COLO829 (cell line): ENCODE results near the gene DNAJC10.
"Not testable (repeated sequence)": the region's sequence is repeated elsewhere in the genome, so short reads cannot be mapped to it uniquely, and the experiment has no call there.

Source experiments
- DNase-seq: peaks from one replicate; pipeline ENCODE4 v3.0.0; 2012; ENCODE audit warnings: low spot score

Gene DNAJC10, protein sequence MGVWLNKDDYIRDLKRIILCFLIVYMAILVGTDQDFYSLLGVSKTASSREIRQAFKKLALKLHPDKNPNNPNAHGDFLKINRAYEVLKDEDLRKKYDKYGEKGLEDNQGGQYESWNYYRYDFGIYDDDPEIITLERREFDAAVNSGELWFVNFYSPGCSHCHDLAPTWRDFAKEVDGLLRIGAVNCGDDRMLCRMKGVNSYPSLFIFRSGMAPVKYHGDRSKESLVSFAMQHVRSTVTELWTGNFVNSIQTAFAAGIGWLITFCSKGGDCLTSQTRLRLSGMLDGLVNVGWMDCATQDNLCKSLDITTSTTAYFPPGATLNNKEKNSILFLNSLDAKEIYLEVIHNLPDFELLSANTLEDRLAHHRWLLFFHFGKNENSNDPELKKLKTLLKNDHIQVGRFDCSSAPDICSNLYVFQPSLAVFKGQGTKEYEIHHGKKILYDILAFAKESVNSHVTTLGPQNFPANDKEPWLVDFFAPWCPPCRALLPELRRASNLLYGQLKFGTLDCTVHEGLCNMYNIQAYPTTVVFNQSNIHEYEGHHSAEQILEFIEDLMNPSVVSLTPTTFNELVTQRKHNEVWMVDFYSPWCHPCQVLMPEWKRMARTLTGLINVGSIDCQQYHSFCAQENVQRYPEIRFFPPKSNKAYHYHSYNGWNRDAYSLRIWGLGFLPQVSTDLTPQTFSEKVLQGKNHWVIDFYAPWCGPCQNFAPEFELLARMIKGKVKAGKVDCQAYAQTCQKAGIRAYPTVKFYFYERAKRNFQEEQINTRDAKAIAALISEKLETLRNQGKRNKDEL

DNA sequence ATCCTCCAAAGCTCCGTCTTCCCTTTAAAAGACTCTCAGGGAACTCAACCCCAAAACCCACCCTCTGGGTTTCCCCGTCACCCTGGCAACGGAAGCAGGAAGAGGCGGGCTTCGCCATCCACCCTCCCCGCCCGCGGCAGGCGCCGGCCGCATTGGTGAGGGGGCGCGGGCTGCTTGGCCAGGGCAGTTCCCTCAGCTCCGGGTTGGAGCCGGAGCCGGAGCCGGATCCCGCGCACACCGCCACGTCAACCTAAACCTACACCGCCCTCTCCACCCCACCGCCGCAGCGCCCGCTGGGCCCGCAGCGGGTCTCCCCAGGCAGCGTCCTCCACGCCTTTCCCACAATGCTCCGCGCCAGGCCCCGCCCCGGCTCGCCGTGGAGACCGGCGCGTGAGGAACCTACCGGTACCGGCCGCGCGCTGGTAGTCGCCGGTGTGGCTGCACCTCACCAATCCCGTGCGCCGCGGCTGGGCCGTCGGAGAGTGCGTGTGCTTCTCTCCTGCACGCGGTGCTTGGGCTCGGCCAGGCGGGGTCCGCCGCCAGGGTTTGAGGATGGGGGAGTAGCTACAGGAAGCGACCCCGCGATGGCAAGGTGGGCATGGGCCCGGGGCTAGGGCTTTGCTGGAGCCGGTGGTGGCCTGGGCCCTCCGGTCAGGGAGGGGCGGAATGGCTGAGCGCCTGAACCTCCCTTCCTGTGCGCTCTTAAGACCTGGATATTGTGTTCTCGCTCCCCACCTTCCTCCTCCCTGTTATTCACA lies at the start of gene DNAJC10:
Gene DNAJC10 (plus strand): TSS at position 366 of the 758 bp plus-strand sequence. CDS start 1,830 bp downstream, outside the sequence.
- DNase-seq: peak; percentile 72

DNA sequence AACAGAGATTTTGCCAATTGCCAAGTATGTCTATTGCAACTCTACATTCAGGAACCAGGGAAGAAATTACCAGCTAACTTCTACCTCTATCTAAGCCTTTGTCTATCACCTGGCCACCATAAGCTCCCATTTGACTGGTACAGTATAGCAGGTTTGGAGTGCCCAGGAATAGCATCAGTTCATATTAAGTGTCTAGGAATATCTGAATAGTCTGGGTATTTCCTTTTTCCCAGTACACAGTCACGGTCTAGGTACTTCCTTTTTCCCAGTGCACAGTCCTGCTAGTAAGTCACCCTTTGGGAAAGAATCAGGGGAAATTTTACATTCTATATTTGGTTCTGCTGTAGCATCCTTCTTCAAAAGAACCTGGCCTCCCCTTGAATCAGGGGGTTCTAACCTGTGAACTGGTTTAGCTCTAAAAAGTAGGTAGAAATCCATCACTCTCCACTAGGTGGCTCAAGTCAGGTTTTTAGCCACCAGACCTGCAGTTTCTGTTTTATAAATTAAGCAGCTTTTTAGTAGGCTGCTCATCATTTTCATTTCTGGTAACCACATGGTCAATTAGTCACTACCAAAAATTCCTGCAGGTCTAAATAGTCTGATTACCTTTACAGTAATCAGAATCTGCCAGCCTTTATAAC lies 49.3 kb upstream of the DNAJC10 start:
- DNase-seq: no peak

DNA sequence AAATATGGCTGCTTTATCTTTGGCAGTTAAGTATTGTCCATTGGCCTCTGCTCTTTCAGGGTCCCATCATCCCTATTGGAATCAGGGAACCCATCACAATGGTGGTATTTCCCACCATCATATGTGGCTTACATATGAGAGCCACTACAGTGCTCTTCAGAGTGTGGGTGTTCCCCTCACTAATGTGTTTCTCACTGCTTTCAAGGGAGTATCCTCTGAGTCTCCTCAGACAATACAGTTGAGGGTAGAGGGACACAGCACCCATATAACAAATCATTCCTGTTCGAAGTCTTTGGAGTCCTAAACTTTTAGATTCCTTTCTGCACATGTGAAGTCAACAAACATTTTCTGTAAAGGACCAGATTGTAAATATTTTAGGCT lies 48.8 kb upstream of the DNAJC10 start:
- no peak for DNase-seq

DNA sequence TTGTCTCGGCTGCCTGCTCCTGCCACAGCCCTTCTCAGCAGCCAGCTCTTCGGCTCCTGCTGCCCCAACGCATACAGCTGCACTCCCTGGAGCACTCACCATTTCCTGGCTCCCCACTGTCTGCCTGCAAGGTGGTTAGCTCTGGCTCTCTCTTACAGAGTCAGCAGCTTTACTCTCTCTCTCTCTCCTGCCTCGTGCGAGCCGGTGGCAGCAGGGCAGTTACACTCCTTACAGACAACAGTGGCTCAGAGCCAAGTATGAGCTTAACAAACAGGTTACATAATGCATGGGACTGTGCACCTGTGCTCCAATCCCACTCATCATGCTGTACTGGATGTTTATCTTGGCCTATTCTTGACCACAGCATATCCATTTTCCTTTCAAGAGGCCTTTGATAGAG lies 47.4 kb upstream of the DNAJC10 start:
- no peak for DNase-seq

DNA sequence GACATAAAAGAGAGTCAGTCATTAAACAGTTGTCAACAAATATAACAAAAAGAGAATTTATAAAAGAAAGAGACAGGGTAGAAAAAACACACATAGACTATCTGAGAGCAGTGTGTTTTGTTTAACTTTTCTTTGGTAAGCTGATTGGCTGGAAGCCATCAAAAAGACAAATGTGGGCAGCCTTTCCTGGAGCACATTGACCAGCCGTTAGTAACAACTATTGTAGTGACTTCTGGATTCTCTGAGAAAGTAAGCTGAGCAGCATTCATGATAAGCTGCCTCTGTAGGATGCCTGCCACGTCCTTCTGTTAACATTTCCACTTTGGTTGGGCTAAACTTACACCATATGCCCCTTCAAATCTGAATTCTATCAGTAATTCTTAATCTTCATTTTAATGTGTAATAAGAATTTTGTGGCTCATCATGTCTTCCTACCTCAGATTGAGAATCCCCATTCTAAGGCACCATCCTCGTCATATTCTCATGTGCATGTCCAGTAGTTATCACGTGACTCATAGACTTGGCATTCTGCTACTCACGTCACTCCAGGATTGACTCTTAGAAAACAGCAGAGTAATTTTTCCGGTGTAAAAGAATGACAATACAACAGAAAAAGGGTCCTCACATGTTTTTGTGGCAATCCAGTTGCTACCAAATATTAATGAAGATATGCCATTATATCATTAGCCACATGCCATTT lies 43.4 kb upstream of the DNAJC10 start:
- no peak for DNase-seq

DNA sequence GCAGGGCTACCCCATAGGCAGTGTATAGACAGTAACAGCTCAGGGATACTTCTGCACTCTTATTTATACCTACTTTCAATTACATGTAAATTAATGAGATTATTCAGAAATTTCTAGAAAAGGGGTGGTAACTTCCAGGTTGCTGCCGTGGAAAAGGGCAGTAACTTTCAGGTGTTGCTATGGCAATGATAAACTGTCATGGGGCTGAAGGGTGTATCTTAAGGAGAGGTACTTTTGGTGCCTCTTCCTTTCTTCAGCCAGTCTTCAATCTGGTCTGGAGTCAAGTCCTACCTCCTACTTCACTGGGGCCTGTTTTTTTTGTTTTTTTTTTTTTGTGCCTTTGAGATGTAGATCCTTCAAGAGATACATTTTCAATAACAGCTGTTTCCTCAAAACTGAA lies 35.2 kb upstream of the DNAJC10 start:
- DNase-seq: no peak

DNA sequence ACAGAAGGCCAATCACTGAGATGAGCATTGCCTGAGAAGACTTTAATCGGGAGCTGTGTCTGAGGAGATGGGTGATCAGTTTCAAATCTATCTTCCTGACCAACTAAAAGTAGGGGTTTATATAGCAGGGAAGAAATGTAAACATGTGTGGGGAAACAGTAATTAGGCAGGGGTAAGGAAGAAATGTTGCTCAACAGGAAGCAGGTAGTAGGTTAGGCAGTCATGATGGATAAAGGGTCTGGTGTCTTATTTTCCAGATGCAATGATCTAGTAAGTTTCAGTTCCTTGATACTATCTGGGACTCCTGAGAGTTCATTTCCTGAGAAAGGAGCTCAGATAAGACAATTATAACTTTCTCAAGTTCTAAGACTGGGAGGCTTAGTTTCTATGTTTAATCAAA lies 33.8 kb upstream of the DNAJC10 start:
- no peak for DNase-seq

DNA sequence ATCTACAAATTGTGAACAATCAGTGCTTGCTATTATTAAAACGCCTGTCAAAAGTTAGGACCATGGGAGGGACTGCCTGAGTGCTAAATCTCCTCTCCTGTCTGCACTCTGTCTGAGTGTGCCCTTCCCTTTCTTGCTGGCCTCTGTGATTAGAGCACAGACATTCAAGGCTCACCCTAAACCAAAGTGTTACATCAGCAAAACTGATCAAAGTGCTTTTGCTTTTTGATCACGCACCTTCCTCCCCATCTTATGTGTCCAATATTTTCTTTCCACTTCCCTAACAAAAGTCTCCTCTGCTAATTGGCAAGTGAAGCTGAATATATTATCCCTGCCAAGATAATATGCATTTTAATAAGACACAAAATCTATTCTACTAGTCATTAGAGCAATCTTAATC lies 30.5 kb upstream of the DNAJC10 start:
- no peak for DNase-seq

DNA sequence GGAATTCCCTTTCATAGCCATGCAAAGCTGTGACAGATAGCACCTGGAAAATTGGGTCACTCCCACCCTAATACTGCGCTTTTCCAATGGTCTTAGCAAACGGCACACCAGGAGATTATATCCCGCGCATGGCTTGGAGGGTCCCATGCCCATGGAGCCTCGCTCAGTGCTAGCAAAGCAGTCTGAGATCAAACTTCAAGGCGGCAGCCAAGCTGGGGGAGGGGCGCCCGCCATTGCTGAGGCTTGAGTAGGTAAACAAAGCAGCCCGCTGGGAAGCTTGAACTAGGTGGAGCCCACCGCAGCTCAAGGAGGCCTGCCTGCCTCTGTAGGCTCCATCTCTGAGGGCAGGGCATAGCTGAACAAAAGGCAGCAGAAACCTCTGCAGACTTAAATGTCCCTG lies 29.3 kb upstream of the DNAJC10 start:
- DNase-seq: not testable (repeated sequence)

DNA sequence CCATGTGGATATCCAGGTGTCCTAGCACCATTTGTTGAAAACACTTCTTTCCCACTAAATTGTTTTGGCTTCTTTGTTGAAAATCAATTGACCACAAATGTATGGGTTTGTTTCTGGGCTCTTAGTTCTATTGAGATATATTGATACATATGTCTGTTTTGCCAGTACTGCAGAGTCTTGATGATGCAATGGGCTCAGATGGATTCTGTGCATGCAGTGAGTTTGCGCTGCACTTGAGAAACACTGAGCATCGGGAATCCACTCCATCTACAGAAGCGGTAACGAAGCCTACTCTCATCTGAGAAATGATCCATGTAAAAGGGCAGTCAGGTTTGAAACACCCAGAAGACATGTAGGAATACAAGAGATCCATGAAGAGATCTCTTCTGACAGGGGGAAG lies 21.9 kb upstream of the DNAJC10 start:
- no peak for DNase-seq

DNA sequence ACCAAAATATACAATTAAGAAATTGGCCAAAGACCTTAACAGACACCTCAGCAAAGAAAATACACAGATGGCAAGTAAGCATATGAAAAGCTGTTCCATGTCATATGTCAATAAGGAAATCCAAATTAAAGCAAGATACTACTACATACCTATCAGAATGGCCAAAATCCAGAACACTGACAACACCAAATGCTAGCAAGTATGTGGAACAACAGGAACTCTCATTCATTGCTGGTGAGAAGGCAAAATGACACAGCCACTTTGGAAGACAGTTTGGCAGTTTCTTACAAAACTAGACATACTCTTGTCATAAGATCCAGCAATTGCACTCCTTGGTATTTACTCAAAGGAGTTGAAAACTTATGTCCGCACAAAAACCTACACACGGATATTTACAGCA lies 20.3 kb upstream of the DNAJC10 start:
- no peak for DNase-seq

DNA sequence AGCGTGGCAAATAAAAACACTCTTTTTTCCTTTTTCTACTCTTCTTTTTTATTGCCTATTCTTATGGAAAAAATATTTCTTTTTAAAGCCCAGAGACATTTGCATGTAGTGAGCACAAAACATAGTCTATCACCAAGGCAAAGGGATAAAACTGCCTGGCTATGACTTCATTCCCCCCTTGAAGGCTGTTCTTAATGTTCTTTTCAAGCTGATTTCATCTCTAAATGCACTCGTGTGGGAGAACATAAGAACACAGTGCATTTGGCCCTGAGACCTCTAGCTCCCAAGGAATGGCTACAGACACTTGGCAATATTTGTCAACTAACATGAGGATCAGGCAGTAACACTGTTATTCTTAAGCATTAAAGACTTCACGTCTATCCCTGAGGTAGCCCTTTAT lies 17.4 kb upstream of the DNAJC10 start:
- DNase-seq: no peak

DNA sequence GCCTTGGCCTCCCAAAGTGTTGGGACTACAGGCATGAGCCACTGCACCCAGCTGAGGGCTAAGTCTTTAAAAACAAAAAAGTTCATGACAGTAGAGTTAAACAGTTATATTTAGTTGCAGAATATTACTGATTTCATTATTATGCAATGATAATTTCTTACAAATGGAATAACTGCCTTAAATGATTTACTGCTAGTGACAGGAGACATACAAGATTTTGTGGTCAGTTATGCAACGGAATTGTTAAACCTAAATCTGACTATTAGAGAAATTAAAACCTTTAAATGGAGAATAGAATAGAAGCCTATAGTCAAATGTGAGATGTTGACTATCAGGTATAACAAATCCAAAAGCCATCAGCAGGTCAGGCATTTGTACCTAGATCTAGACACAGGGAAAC lies 10.3 kb upstream of the DNAJC10 start:
- DNase-seq: no peak

DNA sequence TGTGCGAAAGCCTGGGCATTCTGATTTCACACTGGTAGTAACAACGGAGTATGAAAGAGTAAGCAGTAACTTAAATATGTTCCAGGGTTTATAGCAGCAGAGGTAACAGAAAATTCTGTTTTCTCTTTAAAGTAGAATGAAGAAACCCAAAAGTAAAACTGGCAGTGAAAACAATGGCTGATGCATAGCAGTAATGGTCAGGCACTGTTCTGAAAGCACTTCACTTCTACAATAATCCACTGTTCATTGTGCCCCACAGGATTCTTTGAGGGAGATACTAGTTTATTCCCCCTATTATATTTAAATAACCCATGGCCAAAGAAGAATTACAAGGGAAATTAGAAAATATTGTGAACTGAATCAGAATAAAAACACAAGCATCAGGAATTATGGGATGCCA lies 9.3 kb upstream of the DNAJC10 start:
- no peak for DNase-seq

DNA sequence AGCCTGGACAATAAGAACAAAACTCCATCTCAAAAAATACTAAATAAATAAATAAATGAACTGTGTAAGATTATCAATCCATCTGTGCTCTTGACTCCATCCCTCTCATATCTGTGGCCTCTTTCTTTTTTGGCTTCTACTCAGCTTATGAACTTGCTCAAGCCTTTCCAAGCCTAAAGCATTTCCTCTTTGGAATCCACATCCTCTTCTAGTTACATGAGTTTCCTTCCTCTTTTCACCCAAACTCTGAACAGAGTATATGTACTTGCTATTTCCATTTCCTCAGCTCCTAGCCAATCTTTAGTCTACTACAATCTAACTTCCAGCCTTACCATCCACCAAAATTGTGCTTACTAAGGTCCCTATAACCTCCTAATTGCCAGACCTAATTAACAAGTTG lies 2.5 kb upstream of the DNAJC10 start:
- no peak for DNase-seq

DNA sequence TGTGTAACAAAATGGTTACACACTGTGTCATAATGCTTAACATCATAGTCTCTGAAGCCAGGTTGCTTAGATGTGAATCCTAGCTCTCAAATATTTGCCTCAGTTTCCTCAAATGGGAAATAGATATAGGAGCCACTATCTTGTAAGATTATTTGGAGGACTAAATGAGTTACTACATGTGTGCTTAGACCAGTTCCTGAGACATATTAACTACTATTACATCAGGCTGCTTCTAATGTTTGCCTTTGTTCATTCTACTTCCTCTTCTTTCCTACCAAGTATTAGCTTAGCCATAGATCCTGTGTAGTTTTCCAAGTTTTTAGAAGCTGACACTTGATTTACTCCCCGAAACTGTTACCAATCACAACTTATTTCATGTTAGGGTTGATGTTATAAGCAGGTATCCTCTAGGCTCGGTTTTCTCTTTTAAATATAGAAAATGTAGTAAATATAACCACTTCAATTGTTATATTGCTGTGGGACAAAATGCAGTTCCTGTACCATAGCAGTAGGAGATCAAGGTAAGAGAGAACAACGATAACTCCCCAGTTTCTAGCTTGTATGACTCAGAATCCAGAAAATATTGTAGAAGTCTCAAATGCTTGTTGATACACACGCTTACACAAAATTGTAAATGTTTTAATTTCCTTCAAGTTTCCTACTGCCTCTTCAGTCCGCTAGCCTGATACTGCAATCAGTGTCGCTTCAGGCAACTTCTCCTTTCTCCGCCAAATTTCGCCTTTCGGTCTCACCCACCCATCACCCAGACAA lies 751 bp upstream of the DNAJC10 start:
- DNase-seq: peak; percentile 19

DNA sequence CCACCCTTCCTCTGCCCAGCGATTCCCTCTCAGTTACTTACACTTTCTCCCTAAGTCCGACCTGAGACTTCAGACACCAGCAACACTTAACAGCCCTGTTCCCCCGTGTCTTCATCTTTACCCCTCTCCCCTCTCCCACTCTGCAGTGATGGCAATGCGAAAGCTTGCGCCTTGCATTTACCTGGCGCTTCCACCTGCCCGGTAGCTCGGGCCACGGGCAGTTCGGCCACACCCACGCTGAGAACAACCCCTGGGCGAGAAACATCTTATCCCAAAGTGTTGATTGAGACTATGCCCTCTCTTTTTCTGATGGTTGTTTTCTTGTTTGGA lies 558 bp downstream of the DNAJC10 start:
- DNase-seq: peak; percentile 17

DNA sequence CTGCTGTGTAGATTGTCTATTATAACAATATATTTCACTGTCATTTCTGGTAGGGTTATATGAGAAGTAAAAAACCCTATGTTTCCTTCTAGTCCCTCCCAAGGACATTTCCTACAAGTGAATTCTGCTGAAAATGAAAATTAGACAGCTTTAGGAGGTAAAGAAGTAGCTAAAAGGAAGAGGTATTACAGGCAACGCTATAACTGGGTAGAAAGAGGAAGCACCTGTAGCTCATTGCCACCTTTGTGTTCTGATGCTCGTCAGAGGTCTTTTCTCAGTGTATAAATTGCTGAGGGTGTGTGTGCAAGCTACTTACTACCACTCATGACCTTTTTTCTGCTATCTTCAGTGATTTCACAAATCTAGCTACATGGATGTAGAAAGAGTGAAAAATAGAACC lies 1.4 kb downstream of the DNAJC10 start:
- DNase-seq: no peak

DNA sequence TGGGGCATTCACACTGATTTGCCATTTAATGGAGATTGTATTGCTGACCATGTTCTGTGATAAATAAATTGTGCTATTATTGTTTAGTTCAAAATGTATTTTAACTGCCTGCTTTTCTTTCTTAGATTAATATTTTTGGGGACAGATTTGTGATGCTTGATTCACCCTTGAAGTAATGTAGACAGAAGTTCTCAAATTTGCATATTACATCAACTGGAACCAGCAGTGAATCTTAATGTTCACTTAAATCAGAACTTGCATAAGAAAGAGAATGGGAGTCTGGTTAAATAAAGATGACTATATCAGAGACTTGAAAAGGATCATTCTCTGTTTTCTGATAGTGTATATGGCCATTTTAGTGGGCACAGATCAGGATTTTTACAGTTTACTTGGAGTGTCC lies 1.8 kb downstream of the DNAJC10 start:
- DNase-seq: no peak

DNA sequence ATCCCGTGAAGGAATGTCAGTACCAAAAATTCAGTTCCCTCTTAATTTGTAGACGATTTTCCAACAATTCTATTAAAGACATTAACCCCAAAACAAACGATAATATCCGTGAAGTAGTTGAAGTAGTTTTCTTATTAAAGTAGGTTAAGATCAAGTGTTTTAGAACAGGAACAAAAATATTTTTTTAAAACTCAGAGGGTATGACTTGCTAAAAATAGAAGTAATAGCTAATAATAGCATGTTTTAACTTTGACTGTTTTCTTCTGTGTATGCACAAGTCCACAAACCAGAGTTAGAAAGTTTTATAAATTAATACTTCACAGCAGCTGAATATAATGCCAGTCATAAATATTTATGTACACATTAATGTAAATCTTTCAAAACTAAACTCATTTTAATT lies 2.4 kb downstream of the DNAJC10 start:
- DNase-seq: no peak

DNA sequence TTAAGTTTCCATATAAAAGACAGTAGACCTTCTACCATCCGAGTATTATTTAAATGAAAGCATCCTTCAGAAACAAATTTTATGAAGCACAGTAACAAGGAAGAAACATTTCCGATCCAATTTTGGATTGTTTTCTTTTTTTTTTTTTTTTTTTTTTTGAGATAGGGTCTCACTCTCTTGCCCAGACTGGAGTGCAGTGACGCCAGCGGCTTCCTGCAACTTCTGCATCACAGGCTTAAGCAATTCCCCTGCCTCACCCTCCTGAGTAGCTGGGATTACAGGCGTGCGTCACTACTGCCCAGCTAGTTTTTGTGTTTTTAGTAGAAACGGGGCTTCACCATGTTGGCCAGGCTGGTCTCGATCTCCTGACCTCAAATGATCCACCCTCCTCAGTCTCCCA lies 3.1 kb downstream of the DNAJC10 start:
- DNase-seq: not testable (repeated sequence)
